TTC549 (cell line): Measurements from ENCODE around the gene SSH3.

Experiments
- FAIRE-seq: peaks from 2 replicates; lab custom pipeline; 2012; peaks lifted over from hg19 to GRCh38; lab: Jason Lieb, UNC

Gene SSH3

GRCh38 chr11:67268081-67268961, 35.0 kb upstream of the SSH3 start:
- no peak for FAIRE-seq

GRCh38 chr11:67268962-67269268, 34.4 kb upstream of the SSH3 start:
- no peak for FAIRE-seq

GRCh38 chr11:67269401-67270255, 33.7 kb upstream of the SSH3 start:
- FAIRE-seq = no peak

DNA sequence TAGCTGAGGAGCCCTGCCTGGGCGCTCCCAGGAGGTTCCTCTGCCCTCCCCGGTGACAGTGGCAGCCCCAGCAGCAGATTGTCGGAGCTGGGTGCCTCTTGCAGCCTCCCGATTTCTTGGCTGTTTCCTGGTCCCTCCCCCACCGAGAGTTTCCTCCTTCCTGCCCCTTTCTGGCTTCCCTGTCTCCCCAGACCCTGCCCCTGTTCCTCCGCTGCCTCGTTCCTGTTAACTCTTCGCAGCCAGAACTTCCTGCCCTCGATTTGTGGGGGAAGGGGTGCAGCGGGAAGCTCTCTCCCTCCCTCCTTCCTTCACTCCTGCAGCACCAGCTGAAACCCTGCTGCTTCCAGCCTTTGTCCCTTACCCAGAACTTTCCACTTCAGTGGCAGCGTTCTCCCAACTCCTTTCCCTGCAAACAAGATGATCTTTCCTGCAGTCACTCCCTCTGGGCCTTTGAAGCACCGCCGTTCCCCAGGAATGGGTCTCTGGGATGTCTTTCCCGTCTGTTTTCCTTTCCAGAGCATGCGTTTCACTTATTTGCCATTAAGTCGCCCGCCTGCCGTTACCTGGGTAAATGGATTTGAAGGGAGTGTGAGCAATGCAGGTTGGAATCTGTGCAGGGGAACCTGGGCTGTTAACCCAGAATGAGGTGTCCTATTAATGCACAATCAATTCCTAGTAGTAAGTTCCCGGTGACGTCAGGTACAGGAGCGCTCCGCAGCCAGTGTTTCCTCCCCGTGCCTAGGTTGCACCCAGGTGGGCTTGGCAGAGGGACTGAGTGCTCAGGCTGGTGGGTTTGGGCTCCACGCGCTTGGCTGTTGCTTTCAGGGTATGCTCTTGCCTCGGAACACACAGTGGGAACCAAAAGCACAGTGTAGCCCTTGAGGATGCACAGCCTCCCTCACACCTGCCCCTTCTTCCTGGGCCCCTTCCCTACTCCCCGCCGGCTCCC, 32.8 kb upstream of the SSH3 start:
- no peak for FAIRE-seq

DNA sequence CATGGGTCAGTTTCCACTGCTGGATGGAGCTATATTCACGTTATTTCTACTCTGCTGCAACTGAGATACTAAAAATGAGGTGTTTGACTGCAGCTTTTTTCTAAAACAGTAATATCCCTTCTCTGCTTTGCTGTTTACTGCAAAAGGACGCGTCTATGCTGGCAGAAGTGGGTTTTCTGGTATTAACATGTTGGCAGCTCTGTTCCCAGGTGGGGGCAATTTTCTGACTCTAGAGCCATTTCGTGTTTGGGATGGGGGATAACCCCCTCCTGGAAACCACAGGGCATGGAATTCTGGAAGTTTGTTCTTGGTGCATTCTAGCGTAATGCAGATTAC, 32.2 kb upstream of the SSH3 start:
- FAIRE-seq = no peak

DNA sequence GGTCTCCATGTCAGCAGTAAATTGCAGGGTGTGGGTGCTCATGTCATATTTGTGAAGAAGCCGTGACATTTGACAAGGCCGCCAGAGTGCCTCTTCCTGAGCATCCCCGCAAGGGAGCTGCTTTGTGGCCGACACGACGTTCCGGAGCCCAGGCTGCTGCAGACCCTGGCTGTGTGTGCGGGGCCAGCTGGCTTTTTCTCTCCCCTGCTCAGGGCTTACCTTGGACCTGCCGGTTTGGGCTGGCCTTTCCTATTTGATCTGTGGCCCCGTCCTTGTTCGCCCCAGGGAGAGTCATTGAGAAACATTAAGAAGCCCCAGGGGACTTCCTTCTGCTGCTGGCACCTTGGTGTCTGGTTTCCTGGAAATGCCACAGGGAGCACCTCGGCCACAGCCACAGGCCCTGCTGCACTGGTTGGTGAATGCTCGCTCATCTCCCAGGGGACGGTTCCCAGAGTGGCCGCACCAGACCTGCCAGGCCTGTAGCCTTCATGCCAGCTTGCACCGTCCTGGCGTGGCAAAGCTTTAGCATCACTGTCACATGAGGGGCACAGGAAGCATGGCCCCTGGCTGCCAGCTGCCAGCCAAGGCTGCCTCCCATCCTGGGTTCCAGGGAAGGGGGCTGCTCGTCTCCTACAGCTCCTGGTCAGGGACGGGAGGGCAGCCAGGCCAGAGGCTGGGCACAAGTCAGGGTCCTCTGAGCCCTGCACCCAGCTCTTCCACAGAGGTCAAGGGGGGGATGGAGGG, 31.6 kb upstream of the SSH3 start:
- FAIRE-seq = no peak

- no peak for FAIRE-seq
These were observed 30.7 kb upstream of the SSH3 start for GRCh38 chr11:67272327-67273259.

DNA sequence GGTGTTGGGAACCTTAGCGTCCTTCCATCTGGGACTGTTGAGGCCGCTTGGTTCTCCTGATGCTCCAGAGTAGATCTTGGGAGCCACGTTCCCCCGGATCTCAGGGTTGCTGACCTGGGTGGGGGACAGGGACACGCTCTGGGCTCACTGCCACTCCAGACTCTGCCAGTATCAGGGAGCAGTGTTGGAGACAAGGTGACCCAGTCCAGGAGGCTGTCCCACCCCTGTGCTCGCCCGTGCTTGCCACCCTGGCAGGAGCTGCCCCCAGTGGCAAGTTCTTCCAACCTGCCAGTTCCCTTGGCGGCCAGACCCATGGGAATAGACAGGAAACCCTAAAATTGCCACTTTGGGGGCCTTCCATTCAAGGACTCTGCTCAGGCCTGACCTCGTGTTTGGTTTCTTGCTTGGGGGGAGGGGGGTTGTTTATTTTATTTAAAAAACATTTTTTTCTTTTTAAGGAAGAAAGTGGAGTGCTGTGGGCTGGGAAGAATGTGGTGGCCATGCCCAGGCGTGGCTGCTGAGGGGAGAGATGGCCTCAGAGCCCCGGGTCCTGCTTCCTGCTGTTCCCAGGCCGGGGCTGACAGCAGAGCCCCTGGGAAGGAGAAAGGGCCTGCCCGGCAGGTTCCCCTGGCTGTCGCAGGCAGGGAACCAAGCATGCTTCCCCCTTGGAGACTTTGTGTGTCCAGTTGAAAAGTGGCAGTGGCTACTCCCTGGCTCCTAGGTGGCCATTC, 29.9 kb upstream of the SSH3 start:
- no peak for FAIRE-seq

DNA sequence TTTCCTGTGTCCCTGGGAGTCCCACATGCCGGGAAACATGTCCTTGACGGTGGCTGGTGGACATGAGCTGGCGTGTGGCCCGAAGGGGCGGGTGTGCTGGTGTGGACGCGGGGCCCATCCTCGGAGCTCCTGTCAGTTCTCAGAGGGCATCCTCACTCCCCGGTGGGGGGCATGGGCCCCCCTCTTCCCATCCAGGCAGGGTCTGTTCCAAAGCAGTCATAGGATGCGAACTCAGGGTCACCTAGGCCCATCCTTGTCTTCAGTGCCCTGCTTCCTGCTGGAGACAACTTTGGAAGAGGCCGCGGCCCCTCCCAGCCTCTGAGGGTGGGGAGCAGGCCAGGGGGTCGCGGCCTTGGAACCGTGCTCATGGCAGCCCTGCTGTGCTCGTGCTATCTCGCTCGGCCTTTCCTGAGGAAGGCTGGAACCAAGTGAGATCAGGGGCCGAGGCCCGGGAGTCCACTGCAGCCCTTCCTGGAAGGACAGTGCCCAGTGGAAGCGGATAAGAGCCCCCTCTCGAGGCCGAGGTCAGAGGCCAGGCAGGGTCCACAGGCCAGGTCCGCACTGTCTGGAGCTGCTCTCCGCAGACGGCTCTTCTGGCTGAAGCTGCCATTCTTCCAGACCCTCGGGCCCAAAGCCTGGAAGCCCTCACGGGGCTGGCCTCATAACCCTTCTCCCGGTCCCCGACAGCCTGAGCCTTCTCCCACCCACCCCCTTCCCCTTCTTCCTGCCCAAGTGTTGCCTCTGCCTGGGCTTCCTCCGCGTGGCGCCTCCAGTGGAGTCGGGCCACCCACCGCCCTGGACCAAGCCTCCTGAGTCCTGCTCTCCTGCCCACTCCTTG, 28.3 kb upstream of the SSH3 start:
- no peak for FAIRE-seq

DNA sequence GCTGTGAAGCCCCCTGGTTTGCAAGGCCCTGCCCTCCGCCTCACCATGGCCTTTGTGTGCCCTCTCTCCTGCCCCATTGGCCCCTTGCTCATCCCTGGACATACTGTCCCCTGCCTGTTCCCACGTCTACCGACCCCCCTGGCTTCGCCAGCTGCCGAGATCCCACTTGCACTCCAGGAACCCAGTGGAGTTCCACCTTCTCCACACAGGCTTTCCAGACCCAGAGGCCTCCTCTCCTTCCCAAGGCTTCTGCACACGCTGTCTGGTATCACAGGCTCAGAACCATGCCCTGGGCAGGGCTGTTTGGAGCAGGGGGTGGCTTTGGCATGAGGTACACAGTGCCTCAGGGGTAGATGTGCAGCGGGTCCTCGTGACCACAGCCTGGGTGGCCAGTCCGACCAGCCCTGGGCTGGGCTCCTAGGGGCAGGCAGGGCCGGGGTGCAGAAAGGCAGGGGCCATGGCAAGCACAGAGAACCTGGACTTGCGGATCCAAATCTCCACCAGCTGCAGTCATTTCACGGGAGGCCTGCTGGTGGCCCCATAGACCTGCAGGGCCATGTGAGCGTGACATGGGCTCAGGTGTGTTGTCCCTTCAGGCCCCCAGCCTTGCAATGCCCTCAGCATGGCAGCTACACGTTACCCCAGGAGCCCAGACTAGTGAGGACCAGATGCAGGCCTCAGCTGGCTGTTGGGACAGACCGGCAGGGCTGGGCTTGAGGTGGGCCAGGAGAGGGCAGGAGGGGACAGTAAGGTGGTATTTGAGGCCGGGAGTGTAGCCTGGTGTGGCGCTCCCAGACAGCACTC, 27.5 kb upstream of the SSH3 start:
- FAIRE-seq = no peak

- no peak for FAIRE-seq
These were observed 26.5 kb upstream of the SSH3 start for GRCh38 chr11:67276781-67277230.

DNA sequence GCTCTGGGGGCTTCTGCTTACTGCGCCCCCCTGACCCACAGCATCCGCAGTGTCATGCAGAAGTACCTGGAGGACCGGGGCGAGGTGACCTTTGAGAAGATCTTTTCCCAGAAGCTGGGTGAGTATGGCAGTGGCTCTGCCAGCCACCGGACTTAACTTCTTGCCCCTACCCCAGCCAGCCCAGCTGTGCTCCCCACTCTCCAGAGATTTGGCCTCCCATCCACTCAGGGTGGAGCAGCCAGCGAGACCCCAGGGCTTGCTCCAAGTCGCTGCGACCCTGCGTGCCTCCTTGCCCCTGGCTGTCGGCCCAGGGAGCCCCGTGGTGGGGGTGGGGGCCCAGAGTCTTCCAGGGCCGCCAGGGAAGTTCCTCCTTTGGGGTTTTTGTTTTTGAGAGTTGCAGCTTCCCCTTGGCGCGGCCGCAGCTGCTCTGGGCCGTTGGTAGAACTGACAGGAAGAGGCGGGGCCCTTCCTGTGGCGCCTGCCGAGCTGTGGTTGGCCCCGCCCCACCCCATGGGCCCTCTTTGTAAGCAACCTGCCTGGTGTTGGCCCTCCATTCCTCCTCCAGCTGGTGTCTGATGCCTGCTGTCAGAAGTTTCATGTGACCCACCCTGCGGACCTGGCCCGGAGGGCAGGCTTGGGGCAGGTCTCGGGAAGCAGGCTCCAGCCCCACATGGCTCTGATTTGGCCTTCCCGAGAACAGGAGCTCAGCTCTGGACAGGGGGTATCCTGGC, 25.9 kb upstream of the SSH3 start:
- no peak for FAIRE-seq

- FAIRE-seq = no peak
These were observed 25.0 kb upstream of the SSH3 start for GRCh38 chr11:67278135-67278938.

DNA sequence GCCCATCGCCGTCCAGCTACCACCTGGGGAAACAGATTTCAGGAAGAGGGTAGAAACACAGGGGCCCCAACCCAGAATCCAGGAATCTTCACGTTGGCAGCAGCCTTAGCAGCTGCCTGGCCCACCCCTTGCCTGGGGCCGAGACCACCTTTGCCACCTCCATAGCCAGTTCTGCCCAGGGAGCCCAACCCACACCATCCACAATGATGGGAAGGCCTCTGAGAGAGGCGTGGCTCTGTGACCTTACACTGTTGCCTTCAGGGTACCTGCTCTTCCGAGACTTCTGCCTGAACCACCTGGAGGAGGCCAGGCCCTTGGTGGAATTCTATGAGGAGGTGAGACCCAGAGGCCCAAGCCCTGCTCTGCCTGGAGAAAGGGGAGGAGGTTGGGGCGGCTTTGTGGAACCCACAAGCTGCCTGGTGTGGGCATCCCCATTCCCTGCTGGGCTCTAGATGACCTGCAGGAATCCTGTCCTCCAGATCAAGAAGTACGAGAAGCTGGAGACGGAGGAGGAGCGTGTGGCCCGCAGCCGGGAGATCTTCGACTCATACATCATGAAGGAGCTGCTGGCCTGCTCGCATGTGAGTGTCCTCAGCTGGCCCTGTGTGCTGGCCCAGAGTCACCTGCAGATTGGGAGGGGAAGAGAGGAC, 24.3 kb upstream of the SSH3 start:
- no peak for FAIRE-seq

- no peak for FAIRE-seq
These were observed 23.6 kb upstream of the SSH3 start for GRCh38 chr11:67279589-67280340.
